Mesothelial cell of epicardium (in vitro differentiated cells): ENCODE measurements around the gene TRIM56. TPM values are rescaled to one million over a fixed set of nuclear protein-coding genes. Genes with fewer than 3 reads are reported as not detected.
"Not testable (repeated sequence)": the region's sequence is repeated elsewhere in the genome, so short reads cannot be mapped to it uniquely, and the experiment has no call there.

Experiments
- DNase-seq, 2 experiments: peaks; one replicate each; pipeline ENCODE4 v3.0.0; 2021; ENCODE audit warnings: low spot score in 2 of 2; ENCODE audit not compliant: unreplicated experiment in 2 of 2
- H3K27ac Mint-ChIP-seq: 2 replicates; pipeline ENCODE4 v1.8.0; 2021; ENCODE audit warnings: mixed read lengths
- H3K27me3 Mint-ChIP-seq: 2 replicates; pipeline ENCODE4 v1.8.0; 2021; ENCODE audit warnings: low read depth, mixed read lengths
- H3K36me3 Mint-ChIP-seq: 2 replicates; pipeline ENCODE4 v1.8.0; 2021; ENCODE audit warnings: mixed read lengths
- H3K4me1 Mint-ChIP-seq: 2 replicates; pipeline ENCODE4 v1.8.0; 2021; ENCODE audit warnings: mixed read lengths
- H3K4me3 Mint-ChIP-seq: 2 replicates; pipeline ENCODE4 v1.8.0; 2021; ENCODE audit warnings: mild to moderate bottlenecking, moderate library complexity, mixed read lengths
- H3K9me3 Mint-ChIP-seq: 2 replicates; pipeline ENCODE4 v1.8.0; 2021; ENCODE audit warnings: mixed read lengths
- CTCF ChIP-seq: fragments of 200-600 bp; sonication (generic); IDR thresholded peaks from one replicate; pipeline ENCODE4 v1.5.0; 2021; ENCODE audit warnings: antibody characterized with exemption; ENCODE audit not compliant: unreplicated experiment
- total RNA-seq: library from RNA; stranded (reverse); gene quantifications from 3 replicates; pipeline ENCODE4 v1.2.1, GENCODE V29; 2021

TRIM56 gene
- total RNA-seq, 1 donor from 2014 or later = 39.6 TPM

- DNase-seq = no peak
Measured at GRCh38 chr7:101066141-101066832, 19.0 kb upstream of the TRIM56 start.

GRCh38 chr7:101066833-101067177 lies 18.5 kb upstream of the TRIM56 start:
- Mint-ChIP-seq H3K27me3 (peaks cover 13% of the 10 kb centered on the region), H3K4me3 (no peak overlapping the region), H3K9me3 (no peaks in the 10 kb centered on the region), H3K27ac (no peak overlapping the region), H3K4me1 (peaks cover 10% of the 10 kb centered on the region), H3K36me3 (no peaks in the 10 kb centered on the region)
- DNase-seq = no peak
- TF ChIP-seq CTCF = no peak

More at GRCh38 chr7:101066141-101066832, 19.0 kb upstream of the TRIM56 start:
- no peaks in the 10 kb centered on the region for H3K9me3 Mint-ChIP-seq
- peak overlapping the region; percentile 85 for H3K27ac Mint-ChIP-seq
- peak overlapping the region; percentile 26 for H3K4me3 Mint-ChIP-seq
- TF ChIP-seq CTCF = no peak
- peaks cover 10% of the 10 kb centered on the region for H3K4me1 Mint-ChIP-seq
- H3K36me3 Mint-ChIP-seq = no peaks in the 10 kb centered on the region
- peaks cover 15% of the 10 kb centered on the region for H3K27me3 Mint-ChIP-seq

GRCh38 chr7:101068401-101068800 lies 16.9 kb upstream of the TRIM56 start:
- no peak overlapping the region for H3K4me3 Mint-ChIP-seq
- no peaks in the 10 kb centered on the region for H3K36me3 Mint-ChIP-seq
- no peak for TF ChIP-seq CTCF
- peaks cover 7% of the 10 kb centered on the region for H3K27me3 Mint-ChIP-seq
- peaks cover 10% of the 10 kb centered on the region for H3K4me1 Mint-ChIP-seq
- no peak for DNase-seq
- no peak overlapping the region for H3K27ac Mint-ChIP-seq
- no peaks in the 10 kb centered on the region for H3K9me3 Mint-ChIP-seq

GRCh38 chr7:101071362-101072104 lies 13.7 kb upstream of the TRIM56 start:
- H3K4me3 Mint-ChIP-seq, H3K36me3 Mint-ChIP-seq, H3K27me3 Mint-ChIP-seq, DNase-seq, H3K27ac Mint-ChIP-seq, H3K9me3 Mint-ChIP-seq, H3K4me1 Mint-ChIP-seq: not testable (repeated sequence)

GRCh38 chr7:101075646-101076045 lies 9.6 kb upstream of the TRIM56 start:
- Mint-ChIP-seq H3K4me1 (peaks cover 7% of the 10 kb centered on the region), H3K27ac (peak overlapping the region; percentile 18), H3K27me3 (no peaks in the 10 kb centered on the region), H3K4me3 (no peak overlapping the region), H3K9me3 (no peaks in the 10 kb centered on the region), H3K36me3 (no peaks in the 10 kb centered on the region)
- no peak for TF ChIP-seq CTCF
- no peak for DNase-seq

- H3K27ac Mint-ChIP-seq, DNase-seq, H3K27me3 Mint-ChIP-seq, H3K9me3 Mint-ChIP-seq, H3K4me3 Mint-ChIP-seq, H3K36me3 Mint-ChIP-seq, H3K4me1 Mint-ChIP-seq: not testable (repeated sequence)
Measured at GRCh38 chr7:101076183-101076582, 9.1 kb upstream of the TRIM56 start.
